ENCODE measurements around the gene PARP4.
"Not testable (repeated sequence)": the region's sequence is repeated elsewhere in the genome, so short reads cannot be mapped to it uniquely, and the experiment has no call there.

PARP4 gene

DNA sequence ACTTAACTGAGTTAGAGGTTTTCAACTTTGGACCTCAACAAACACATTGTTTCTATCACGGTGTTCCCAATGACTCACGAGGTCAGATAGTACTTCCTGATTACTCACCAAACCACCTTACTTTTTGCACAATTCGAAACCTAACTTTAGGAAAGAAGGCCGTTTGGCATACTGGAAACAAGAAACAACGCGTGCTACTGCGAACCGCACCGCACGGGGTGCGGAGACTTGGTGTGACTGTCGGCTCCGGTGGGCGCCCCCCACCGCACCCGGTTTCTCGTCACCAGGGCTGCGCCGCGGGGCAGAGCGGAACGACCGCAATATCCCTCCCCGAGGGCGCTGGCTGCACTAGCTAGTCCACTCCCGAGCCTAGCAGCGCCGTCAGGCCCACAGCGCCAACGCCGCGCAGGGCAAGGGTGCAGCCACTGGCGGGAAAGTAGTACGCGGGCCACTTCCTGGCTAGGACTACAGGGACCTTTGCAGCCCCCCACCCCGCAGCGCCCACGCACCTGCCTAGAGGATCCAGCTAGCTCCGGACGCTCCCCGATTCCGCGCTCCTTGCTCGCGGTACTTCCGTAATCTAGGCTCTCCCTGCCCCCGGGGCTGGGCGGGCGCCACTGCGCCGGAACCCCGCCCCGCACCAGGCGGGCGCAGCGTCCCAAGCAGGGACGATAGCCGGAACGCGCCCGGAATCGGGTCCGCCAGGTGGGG lies at the start of gene PARP4:
PARP4 (minus strand) TSS at position 582 of the 711 bp plus-strand sequence. CDS start 9,002 bp downstream, outside the sequence.
- H3K27me3 Mint-ChIP-seq (ENCODE audit: low read depth, poor library complexity): peaks cover 8% of the 10 kb centered on the region
- H3K36me3 Mint-ChIP-seq (ENCODE audit: low read depth): peaks cover 33% of the 10 kb centered on the region
- peak; percentile 71 for DNase-seq
- TF ChIP-seq, protein P1, sequence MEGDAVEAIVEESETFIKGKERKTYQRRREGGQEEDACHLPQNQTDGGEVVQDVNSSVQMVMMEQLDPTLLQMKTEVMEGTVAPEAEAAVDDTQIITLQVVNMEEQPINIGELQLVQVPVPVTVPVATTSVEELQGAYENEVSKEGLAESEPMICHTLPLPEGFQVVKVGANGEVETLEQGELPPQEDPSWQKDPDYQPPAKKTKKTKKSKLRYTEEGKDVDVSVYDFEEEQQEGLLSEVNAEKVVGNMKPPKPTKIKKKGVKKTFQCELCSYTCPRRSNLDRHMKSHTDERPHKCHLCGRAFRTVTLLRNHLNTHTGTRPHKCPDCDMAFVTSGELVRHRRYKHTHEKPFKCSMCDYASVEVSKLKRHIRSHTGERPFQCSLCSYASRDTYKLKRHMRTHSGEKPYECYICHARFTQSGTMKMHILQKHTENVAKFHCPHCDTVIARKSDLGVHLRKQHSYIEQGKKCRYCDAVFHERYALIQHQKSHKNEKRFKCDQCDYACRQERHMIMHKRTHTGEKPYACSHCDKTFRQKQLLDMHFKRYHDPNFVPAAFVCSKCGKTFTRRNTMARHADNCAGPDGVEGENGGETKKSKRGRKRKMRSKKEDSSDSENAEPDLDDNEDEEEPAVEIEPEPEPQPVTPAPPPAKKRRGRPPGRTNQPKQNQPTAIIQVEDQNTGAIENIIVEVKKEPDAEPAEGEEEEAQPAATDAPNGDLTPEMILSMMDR (IDR thresholded peaks at IDR 0.05): no peak
- peaks cover 32% of the 10 kb centered on the region for H3K9me3 Mint-ChIP-seq
- H3K4me1 Mint-ChIP-seq: peaks cover 23% of the 10 kb centered on the region
- no peak within 1 kb of the TSS for H3K27ac Mint-ChIP-seq
- peak within 1 kb of the TSS; percentile 91 for H3K4me3 Mint-ChIP-seq

DNA sequence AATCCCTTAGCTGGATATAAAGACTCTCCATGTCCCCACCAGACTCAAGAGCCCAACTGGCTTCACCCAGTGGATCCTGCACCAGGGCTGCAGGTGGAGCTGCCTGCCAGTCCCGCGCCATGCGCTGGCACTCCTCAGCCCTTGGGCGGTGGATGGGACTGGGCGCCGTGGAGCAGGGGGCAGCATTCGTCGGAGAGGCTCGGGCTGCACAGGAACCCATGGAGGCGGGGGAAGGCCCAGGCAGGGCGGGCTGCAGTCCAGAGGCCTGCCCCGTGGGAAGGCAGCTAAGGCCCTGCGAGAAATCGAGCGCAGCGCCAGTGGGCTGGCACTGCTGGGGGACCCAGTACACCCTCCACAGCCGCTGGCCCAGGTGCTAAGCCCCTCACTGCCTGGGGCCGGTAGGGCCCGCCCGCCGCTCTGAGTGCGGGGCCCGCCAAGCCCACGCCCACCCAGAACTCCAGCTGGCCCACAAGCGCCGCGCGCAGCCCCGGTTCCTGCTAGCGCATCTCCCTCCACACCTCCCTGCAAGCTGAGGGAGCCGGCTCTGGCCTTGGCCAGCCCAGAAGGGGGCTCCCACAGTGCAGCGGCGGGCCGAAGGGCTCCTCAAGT lies 48.1 kb upstream of the PARP4 start:
- not testable (repeated sequence) for H3K4me1 Mint-ChIP-seq, DNase-seq

DNA sequence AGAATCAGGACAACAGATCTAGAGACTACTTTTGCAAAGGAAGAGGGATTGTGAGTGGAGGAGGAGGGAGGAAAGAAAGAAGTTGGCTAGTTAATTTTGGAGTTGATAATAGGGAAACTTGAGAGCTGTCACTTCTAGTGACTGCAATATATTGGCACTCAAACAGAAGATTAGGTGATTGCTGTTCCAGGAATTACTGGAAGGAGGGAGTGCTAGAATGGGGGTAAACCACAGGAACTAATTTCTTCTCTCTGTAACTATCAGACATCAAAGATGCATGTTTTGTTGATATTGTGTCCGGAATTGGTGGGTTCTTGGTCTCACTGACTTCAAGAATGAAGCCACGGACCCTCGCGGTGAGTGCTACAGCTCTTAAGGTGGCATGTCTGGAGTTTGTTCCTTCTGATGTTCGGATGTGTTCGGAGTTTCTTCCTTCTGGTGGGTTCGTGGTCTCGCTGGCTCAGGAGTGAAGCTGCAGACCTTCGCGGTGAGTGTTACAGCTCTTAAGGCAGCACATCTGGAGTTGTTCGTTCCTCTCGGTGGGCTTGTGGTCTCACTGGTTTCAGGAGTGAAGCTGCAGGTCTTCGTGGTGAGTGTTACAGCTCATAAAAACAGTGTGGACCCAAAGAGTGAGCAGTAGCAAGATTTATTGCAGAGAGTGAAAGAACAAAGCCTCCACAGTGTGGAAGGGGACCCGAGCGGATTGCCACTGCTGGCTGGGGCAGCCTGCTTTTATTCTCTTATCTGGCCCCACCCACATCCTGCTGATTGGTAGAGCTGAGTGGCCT lies 47.0 kb upstream of the PARP4 start:
- DNase-seq; H3K36me3 Mint-ChIP-seq (ENCODE audit: low read depth); H3K27me3 Mint-ChIP-seq (ENCODE audit: low read depth, poor library complexity); H3K27ac Mint-ChIP-seq; H3K4me1 Mint-ChIP-seq; H3K4me3 Mint-ChIP-seq: not testable (repeated sequence)
- peaks cover 17% of the 10 kb centered on the region for H3K9me3 Mint-ChIP-seq

More for the DNA sequence above, 48.1 kb upstream of the PARP4 start:
- H3K9me3 Mint-ChIP-seq: peaks cover 12% of the 10 kb centered on the region
- H3K4me3 Mint-ChIP-seq; H3K36me3 Mint-ChIP-seq (ENCODE audit: low read depth); H3K27ac Mint-ChIP-seq; H3K27me3 Mint-ChIP-seq (ENCODE audit: low read depth, poor library complexity): not testable (repeated sequence)

DNA sequence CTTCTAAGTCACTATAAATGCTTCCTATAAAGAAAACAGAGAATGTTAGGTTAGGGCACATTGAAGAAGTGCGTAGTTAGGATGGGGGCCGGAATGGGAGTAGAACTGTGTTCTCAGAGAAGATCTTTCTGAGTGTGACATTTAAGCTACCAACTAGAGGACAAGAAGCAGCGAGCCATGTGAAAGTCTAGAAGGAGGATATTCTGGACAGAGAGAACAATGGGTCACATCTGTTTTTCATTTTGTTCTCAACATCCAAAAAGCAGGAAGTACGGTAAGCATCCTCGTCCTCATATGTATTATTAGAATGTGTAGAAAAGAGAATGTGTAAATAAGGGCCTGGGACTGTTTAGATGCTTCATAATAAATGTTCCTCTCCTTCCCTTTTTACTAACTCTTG lies 44.5 kb upstream of the PARP4 start:
- peaks cover 3% of the 10 kb centered on the region for H3K27me3 Mint-ChIP-seq (ENCODE audit: low read depth, poor library complexity)
- TF ChIP-seq, protein P1 (IDR thresholded peaks at IDR 0.05): no peak
- H3K27ac Mint-ChIP-seq: no peak overlapping the region
- H3K36me3 Mint-ChIP-seq (ENCODE audit: low read depth): peaks cover 5% of the 10 kb centered on the region
- H3K4me1 Mint-ChIP-seq: no peaks in the 10 kb centered on the region
- no peak for DNase-seq
- peaks cover 38% of the 10 kb centered on the region for H3K9me3 Mint-ChIP-seq
- H3K4me3 Mint-ChIP-seq: no peak overlapping the region

DNA sequence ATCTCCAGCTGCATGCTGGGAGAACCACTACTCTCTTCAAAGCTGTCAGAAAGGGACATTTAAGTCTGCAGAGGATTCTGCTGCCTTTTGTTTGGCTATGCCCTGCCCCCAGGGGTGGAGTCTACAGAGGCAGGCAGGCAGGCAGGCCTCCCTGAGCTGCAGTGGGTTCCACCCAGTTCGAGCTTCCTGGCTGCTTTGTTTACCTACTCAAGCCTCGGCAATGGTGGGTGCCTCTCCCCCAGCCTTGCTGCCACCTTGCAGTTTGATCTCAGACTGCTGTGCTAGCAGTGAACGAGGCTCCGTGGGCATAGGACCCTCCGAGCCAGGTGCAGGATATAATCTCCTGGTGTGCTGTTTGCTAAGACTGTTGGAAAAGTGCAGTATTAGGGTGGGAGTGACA lies 41.3 kb upstream of the PARP4 start:
- H3K36me3 Mint-ChIP-seq (ENCODE audit: low read depth); H3K27me3 Mint-ChIP-seq (ENCODE audit: low read depth, poor library complexity); H3K4me1 Mint-ChIP-seq; DNase-seq; H3K4me3 Mint-ChIP-seq; H3K27ac Mint-ChIP-seq: not testable (repeated sequence)
- peaks cover 41% of the 10 kb centered on the region for H3K9me3 Mint-ChIP-seq

DNA sequence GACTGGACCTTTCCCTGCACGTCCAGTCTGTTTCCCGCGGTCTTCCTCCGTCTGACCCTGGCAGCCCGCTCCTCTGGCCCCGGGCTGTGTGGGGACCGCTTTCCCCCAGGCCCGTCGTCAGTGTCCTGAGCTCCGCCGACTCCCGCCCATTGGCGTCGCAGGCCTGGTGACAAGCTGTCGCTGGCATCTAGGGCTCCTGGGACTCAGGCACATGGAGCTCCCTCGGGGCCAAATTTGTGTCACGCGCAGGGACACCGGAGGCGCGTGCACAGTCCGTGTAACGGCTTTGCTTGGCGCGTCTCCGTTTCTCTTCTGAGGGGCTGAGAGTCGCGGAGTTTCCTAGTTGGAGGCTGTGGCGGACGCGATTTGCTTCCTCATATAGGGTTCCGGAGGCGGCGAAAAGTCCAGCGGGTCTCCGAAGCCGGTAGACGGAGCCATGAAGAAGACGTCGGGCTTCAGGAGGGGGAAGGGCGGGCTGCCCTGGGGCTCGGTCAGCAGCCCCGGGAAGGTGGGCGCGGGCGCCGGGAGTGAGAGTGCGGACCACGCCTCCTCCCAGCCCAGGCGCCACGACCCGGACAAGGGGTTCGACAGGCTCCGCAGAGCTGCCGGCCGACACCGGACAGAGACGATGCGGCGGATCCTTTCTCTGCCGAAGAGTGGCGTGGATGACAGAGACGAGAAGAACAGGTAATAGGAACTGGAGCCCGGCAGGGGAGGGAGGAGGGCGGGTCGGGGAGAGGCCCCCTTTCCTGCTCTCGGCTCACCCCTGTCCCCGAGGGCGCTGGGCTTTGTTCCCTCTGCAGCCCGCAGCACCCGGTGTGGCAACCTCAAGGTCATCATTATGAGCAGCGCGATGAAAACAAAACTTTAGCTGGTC lies 29.1 kb upstream of the PARP4 start:
- not testable (repeated sequence) for H3K36me3 Mint-ChIP-seq (ENCODE audit: low read depth); H3K4me1 Mint-ChIP-seq; H3K27ac Mint-ChIP-seq
- Mint-ChIP-seq H3K4me3 (peak overlapping the region; percentile 88), H3K27me3 (ENCODE audit: low read depth, poor library complexity) (peaks cover 74% of the 10 kb centered on the region), H3K9me3 (peaks cover 19% of the 10 kb centered on the region)
- peak; percentile 52 for DNase-seq

DNA sequence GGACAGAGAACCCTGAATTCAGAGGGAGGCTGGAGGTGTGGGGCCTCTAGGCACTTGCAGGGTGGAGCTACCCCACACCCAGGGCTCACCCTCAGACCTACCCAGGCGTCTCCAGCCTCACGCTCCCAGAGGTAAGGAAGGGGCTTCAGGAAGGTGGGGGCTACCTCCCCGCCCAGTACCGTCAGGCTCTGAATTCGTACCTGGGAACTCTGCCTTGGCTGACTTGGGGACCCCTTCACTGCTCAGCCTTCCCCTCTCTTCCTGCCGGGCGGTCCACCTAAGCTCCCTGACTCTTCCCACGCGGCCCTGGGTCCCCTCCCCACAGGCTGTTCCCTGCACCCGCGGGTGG lies 28.5 kb upstream of the PARP4 start:
- Mint-ChIP-seq H3K27ac (no peak overlapping the region), H3K9me3 (peaks cover 19% of the 10 kb centered on the region), H3K36me3 (ENCODE audit: low read depth) (no peaks in the 10 kb centered on the region), H3K27me3 (ENCODE audit: low read depth, poor library complexity) (peaks cover 72% of the 10 kb centered on the region), H3K4me1 (no peaks in the 10 kb centered on the region), H3K4me3 (no peak overlapping the region)
- no peak for DNase-seq
- TF ChIP-seq, protein P1 (IDR thresholded peaks at IDR 0.05): no peak
